ENCODE measurements around the gene ASPSCR1. TPM values are rescaled to one million over a fixed set of nuclear protein-coding genes. Genes with fewer than 3 reads are reported as not detected.

The ASPSCR1 gene
- total RNA-seq, 1 donor from 2014 or later: 38.2 TPM

GRCh38 chr17:82063424-82064415, 86.3 kb downstream of the ASPSCR1 start:
- intact Hi-C loops (cut with micrococcal nuclease): loop anchor here (2.0 kb wide), 1 partner anchor 35 kb away; the partner anchor contains the start of gene FASN

GRCh38 chr17:82064433-82065192, 87.2 kb downstream of the ASPSCR1 start:
- intact Hi-C loops (cut with micrococcal nuclease): loop anchor here (1.0 to 5.0 kb wide), 5 partner anchors 13 to 90 kb away; partner anchors contain the start of genes CENPX, DCXR, FASN and GPS1

- intact Hi-C loops (cut with micrococcal nuclease): loop anchor here (1.0 to 5.0 kb wide), 5 partner anchors 14 to 89 kb away; partner anchors contain the start of genes CENPX, DCXR, FASN and GPS1
Observed at GRCh38 chr17:82065193-82065637, 87.8 kb downstream of the ASPSCR1 start.

GRCh38 chr17:82065638-82066303, 88.3 kb downstream of the ASPSCR1 start, which contains the start of gene DUS1L:
Gene DUS1L, minus strand, starts transcription at chr17:82065804. Its CDS starts 745 bp downstream, at chr17:82065059.
- intact Hi-C loops (cut with micrococcal nuclease): loop anchor here (1.0 to 5.0 kb wide), 5 partner anchors 14 to 89 kb away; partner anchors contain the start of genes CENPX, DCXR, FASN and GPS1

Other genes starting within 250 kb of the ASPSCR1 start
- gene GCGR, start 173.5 kb upstream of the ASPSCR1 start, total RNA-seq: not detected in 2 replicates
- gene MCRIP1, start 144.3 kb upstream of the ASPSCR1 start, total RNA-seq: 53.5 and 56.8 TPM in 2 replicates
- not detected in 2 replicates for gene PPP1R27, start 142.6 kb upstream of the ASPSCR1 start, total RNA-seq
- 548 and 588 TPM in 2 replicates for gene P4HB, start 117.1 kb upstream of the ASPSCR1 start, total RNA-seq
- gene ARHGDIA, start 106.3 kb upstream of the ASPSCR1 start, total RNA-seq: 671 and 678 TPM in 2 replicates
- gene ALYREF, start 86.0 kb upstream of the ASPSCR1 start, total RNA-seq: 167 and 172 TPM in 2 replicates
- 108 and 111 TPM in 2 replicates for gene ANAPC11, start 85.9 kb upstream of the ASPSCR1 start, total RNA-seq
- 0.32 and 0.34 TPM in 2 replicates for gene NPB, start 75.4 kb upstream of the ASPSCR1 start, total RNA-seq
- gene PCYT2, start 66.2 kb upstream of the ASPSCR1 start, total RNA-seq: 36.7 and 38.2 TPM in 2 replicates
- gene SIRT7, start 59.5 kb upstream of the ASPSCR1 start, total RNA-seq: 62.7 and 71.3 TPM in 2 replicates
- gene MAFG, start 49.9 kb upstream of the ASPSCR1 start, total RNA-seq: 26.2 and 28.5 TPM in 2 replicates
- 36.0 and 42.3 TPM in 2 replicates for gene PYCR1, start 40.3 kb upstream of the ASPSCR1 start, total RNA-seq
- gene MYADML2, start 30.4 kb upstream of the ASPSCR1 start, total RNA-seq: not detected in 2 replicates
- 0.78 and 1.6 TPM in 2 replicates for gene NOTUM, start 16.4 kb upstream of the ASPSCR1 start, total RNA-seq
- 71.2 and 71.7 TPM in 2 replicates for gene CENPX, start 45.2 kb downstream of the ASPSCR1 start, total RNA-seq
- gene LRRC45, start 45.7 kb downstream of the ASPSCR1 start, total RNA-seq: 31.2 and 33.2 TPM in 2 replicates
- gene RAC3, start 54.0 kb downstream of the ASPSCR1 start, total RNA-seq: 5.0 and 6.7 TPM in 2 replicates
- gene DCXR, start 60.1 kb downstream of the ASPSCR1 start, total RNA-seq: 92.9 and 97.1 TPM in 2 replicates
- 26.7 and 28.2 TPM in 2 replicates for gene RFNG, start 74.2 kb downstream of the ASPSCR1 start, total RNA-seq
- gene GPS1, start 74.3 kb downstream of the ASPSCR1 start, total RNA-seq: 87.9 and 99.1 TPM in 2 replicates
- gene DUS1L, start 88.2 kb downstream of the ASPSCR1 start, total RNA-seq: 131 and 136 TPM in 2 replicates
- 184 and 185 TPM in 2 replicates for gene FASN, start 120.6 kb downstream of the ASPSCR1 start, total RNA-seq
- 75.3 and 77.8 TPM in 2 replicates for gene CCDC57, start 235.2 kb downstream of the ASPSCR1 start, total RNA-seq

Measured in T-helper 1 cell treated with Interleukin-12 subunit alpha and Interleukin-12 subunit beta and Interleukin-4 antibody, amounts not matched to agents 30 ng/mL and 1 ng/mL, for 36 hours (primary cell).